Subcutaneous abdominal adipose tissue (tissue), 5 donors: Measurements from ENCODE around the gene ARHGEF11.
"Not testable (repeated sequence)": the region's sequence is repeated elsewhere in the genome, so short reads cannot be mapped to it uniquely, and the experiment has no call there.

Experiments
- H3K27ac ChIP-seq: one replicate; pipeline ENCODE4 v1.7.0; 2013; ENCODE audit warnings: low read depth, mild to moderate bottlenecking, inconsistent platforms, low read length, moderate library complexity
- H3K27me3 ChIP-seq, 5 donors: one replicate each; pipeline ENCODE4 v1.7.0; 2013; ENCODE audit warnings: low read length in 5 of 5, inconsistent platforms in 1 of 5; ENCODE audit not compliant: control insufficient read depth in 5 of 5, insufficient read depth in 4 of 5
- H3K36me3 ChIP-seq, 5 donors: one replicate each; pipeline ENCODE4 v1.7.0; 2013; ENCODE audit warnings: low read length in 5 of 5; ENCODE audit not compliant: control insufficient read depth in 5 of 5, insufficient read depth in 5 of 5
- H3K4me1 ChIP-seq, 5 donors: one replicate each; pipeline ENCODE4 v1.7.0; 2013; ENCODE audit warnings: low read length in 5 of 5, mild to moderate bottlenecking in 3 of 5, moderate library complexity in 1 of 5; ENCODE audit not compliant: control insufficient read depth in 5 of 5, insufficient read depth in 5 of 5
- H3K4me3 ChIP-seq, 5 donors: one replicate each; pipeline ENCODE4 v1.7.0; 2013; ENCODE audit warnings: low read length in 5 of 5, low read depth in 1 of 5
- H3K9ac ChIP-seq, 5 donors: one replicate each; pipeline ENCODE4 v1.7.0; 2013; ENCODE audit warnings: low read length in 5 of 5, mild to moderate bottlenecking in 4 of 5, moderate library complexity in 3 of 5
- H3K9me3 ChIP-seq, 5 donors: one replicate each; pipeline ENCODE4 v1.7.0; 2013; ENCODE audit warnings: low read length in 5 of 5; ENCODE audit not compliant: control insufficient read depth in 5 of 5
- donor health status: healthy.
- donor health status: healthy.
- donor health status: healthy.
- donor health status: healthy.
- donor health status: healthy.

The ARHGEF11 gene

GRCh38 chr1:157086299-157086698, 40.8 kb upstream of the ARHGEF11 start:
- H3K27ac ChIP-seq = no peak overlapping the region
- H3K9me3 ChIP-seq = no peaks in the 10 kb centered on the region
- H3K9ac ChIP-seq = no peak overlapping the region
- no peaks in the 10 kb centered on the region for H3K27me3 ChIP-seq
- no peaks in the 10 kb centered on the region for H3K36me3 ChIP-seq
- peaks cover 4 to 15% (median 11%) of the 10 kb centered on the region in 5 donors for H3K4me1 ChIP-seq
- no peak overlapping the region for H3K4me3 ChIP-seq

- no peak overlapping the region for H3K9ac ChIP-seq
- no peaks in the 10 kb centered on the region for H3K9me3 ChIP-seq
- H3K4me1 ChIP-seq = peaks cover 3 to 7% (median 3%) of the 10 kb centered on the region in 5 donors
- H3K4me3 ChIP-seq = no peak overlapping the region
- no peak overlapping the region for H3K27ac ChIP-seq
- H3K27me3 ChIP-seq = no peaks in the 10 kb centered on the region
- H3K36me3 ChIP-seq = no peaks in the 10 kb centered on the region
Observed at GRCh38 chr1:157085421-157085820, 39.9 kb upstream of the ARHGEF11 start.

GRCh38 chr1:157084720-157085119, 39.2 kb upstream of the ARHGEF11 start:
- Histone ChIP-seq H3K9me3 (no peaks in the 10 kb centered on the region), H3K27ac (no peak overlapping the region), H3K9ac (no peak overlapping the region), H3K27me3 (no peaks in the 10 kb centered on the region), H3K4me1 (peaks cover 0 to 2% (median 0%) of the 10 kb centered on the region in 5 donors), H3K36me3 (no peaks in the 10 kb centered on the region), H3K4me3 (no peak overlapping the region)

GRCh38 chr1:157081707-157082106, 36.2 kb upstream of the ARHGEF11 start:
- H3K36me3 ChIP-seq = no peaks in the 10 kb centered on the region
- H3K9me3 ChIP-seq = no peaks in the 10 kb centered on the region
- H3K9ac ChIP-seq = no peak overlapping the region
- no peaks in the 10 kb centered on the region for H3K27me3 ChIP-seq
- H3K4me3 ChIP-seq = no peak overlapping the region
- H3K4me1 ChIP-seq = peaks cover 0 to 2% (median 0%) of the 10 kb centered on the region in 5 donors
- no peak overlapping the region for H3K27ac ChIP-seq

- no peak overlapping the region for H3K4me3 ChIP-seq
Observed at GRCh38 chr1:157080714-157081113, 35.2 kb upstream of the ARHGEF11 start.

GRCh38 chr1:157077394-157077793, 31.9 kb upstream of the ARHGEF11 start:
- Histone ChIP-seq H3K9me3 (no peaks in the 10 kb centered on the region), H3K36me3 (no peaks in the 10 kb centered on the region), H3K27me3 (no peaks in the 10 kb centered on the region), H3K27ac (no peak overlapping the region), H3K9ac (no peak overlapping the region), H3K4me1 (peaks cover 0 to 9% (median 9%) of the 10 kb centered on the region in 5 donors), H3K4me3 (no peak overlapping the region)

More at GRCh38 chr1:157080714-157081113, 35.2 kb upstream of the ARHGEF11 start:
- H3K27me3 ChIP-seq = no peaks in the 10 kb centered on the region
- no peak overlapping the region for H3K9ac ChIP-seq
- no peaks in the 10 kb centered on the region for H3K36me3 ChIP-seq
- H3K27ac ChIP-seq = no peak overlapping the region
- peaks cover 0 to 2% (median 0%) of the 10 kb centered on the region in 5 donors for H3K4me1 ChIP-seq
- H3K9me3 ChIP-seq = no peaks in the 10 kb centered on the region

GRCh38 chr1:157073944-157074685, 28.6 kb upstream of the ARHGEF11 start:
- Histone ChIP-seq H3K36me3 (no peaks in the 10 kb centered on the region), H3K27ac (no peak overlapping the region), H3K4me3 (peak overlapping the region in 3 of 5 donors; percentile 27 to 43 (median 30)), H3K9me3 (no peaks in the 10 kb centered on the region), H3K4me1 (peaks cover 0 to 9% (median 9%) of the 10 kb centered on the region in 5 donors), H3K9ac (no peak overlapping the region), H3K27me3 (no peaks in the 10 kb centered on the region)

- H3K4me3 ChIP-seq = no peak overlapping the region
- H3K9me3 ChIP-seq = no peaks in the 10 kb centered on the region
- peaks cover 0 to 9% (median 8%) of the 10 kb centered on the region in 5 donors for H3K4me1 ChIP-seq
- no peaks in the 10 kb centered on the region for H3K36me3 ChIP-seq
- peak overlapping the region in 1 of 5 donors; percentile 17 for H3K9ac ChIP-seq
- no peak overlapping the region for H3K27ac ChIP-seq
- H3K27me3 ChIP-seq = no peaks in the 10 kb centered on the region
Observed at GRCh38 chr1:157069601-157070000, 24.1 kb upstream of the ARHGEF11 start.

GRCh38 chr1:157059241-157059640, 13.7 kb upstream of the ARHGEF11 start:
- not testable (repeated sequence) for H3K36me3 ChIP-seq, H3K27me3 ChIP-seq, H3K9me3 ChIP-seq, H3K9ac ChIP-seq, H3K4me1 ChIP-seq, H3K27ac ChIP-seq, H3K4me3 ChIP-seq

GRCh38 chr1:157056269-157056668, 10.7 kb upstream of the ARHGEF11 start:
- Histone ChIP-seq H3K9me3 (peaks cover 0 to 14% (median 10%) of the 10 kb centered on the region in 5 donors), H3K9ac (no peak overlapping the region), H3K36me3 (no peaks in the 10 kb centered on the region), H3K27ac (no peak overlapping the region), H3K4me3 (no peak overlapping the region), H3K4me1 (no peaks in the 10 kb centered on the region), H3K27me3 (no peaks in the 10 kb centered on the region)
